Occipital lobe (tissue), 2 donors: ENCODE results near the gene MEF2C. TPM values are rescaled to one million over a fixed set of nuclear protein-coding genes. Genes with fewer than 3 reads are reported as not detected.

Experiments
- DNase-seq: peaks from one replicate; lab custom pipeline; 2025; lab: John Stamatoyannopoulos, UW
- total RNA-seq: library from RNA; depleted of rRNA; stranded (reverse); fragments of >200 nt; gene quantifications from one replicate; pipeline ENCODE4 v1.2.3, GENCODE V29; 2014

MEF2C gene
- total RNA-seq, 1 donor from 2014 or later, result 2,088 TPM

- no peak for DNase-seq
Measured at GRCh38 chr5:88829775-88830174, 53.2 kb downstream of the MEF2C start.

GRCh38 chr5:88829054-88829453 lies 53.9 kb downstream of the MEF2C start:
- no peak for DNase-seq

GRCh38 chr5:88827997-88828396 lies 55.0 kb downstream of the MEF2C start:
- DNase-seq, result no peak

GRCh38 chr5:88826646-88827585 lies 56.1 kb downstream of the MEF2C start:
- DNase-seq, result no peak

- no peak for DNase-seq
Measured at GRCh38 chr5:88825584-88826315, 57.2 kb downstream of the MEF2C start.

- DNase-seq, result no peak
Measured at GRCh38 chr5:88824892-88825583, 57.9 kb downstream of the MEF2C start.

GRCh38 chr5:88824141-88824540 lies 58.8 kb downstream of the MEF2C start:
- DNase-seq, result no peak

GRCh38 chr5:88823201-88823600 lies 59.8 kb downstream of the MEF2C start:
- no peak for DNase-seq

GRCh38 chr5:88821161-88821560 lies 61.8 kb downstream of the MEF2C start:
- DNase-seq, result no peak

GRCh38 chr5:88820581-88820980 lies 62.4 kb downstream of the MEF2C start:
- DNase-seq, result no peak

- no peak for DNase-seq
Measured at GRCh38 chr5:88819301-88819999, 63.5 kb downstream of the MEF2C start.

- no peak for DNase-seq
Measured at GRCh38 chr5:88818296-88818695, 64.7 kb downstream of the MEF2C start.

- no peak for DNase-seq
Measured at GRCh38 chr5:88816195-88816594, 66.8 kb downstream of the MEF2C start.

- DNase-seq, result no peak
Measured at GRCh38 chr5:88815050-88815789, 67.8 kb downstream of the MEF2C start.

- no peak for DNase-seq
Measured at GRCh38 chr5:88813805-88814575, 69.0 kb downstream of the MEF2C start.

GRCh38 chr5:88813244-88813643 lies 69.7 kb downstream of the MEF2C start:
- DNase-seq, result no peak

- DNase-seq, result no peak
Measured at GRCh38 chr5:88808153-88808552, 74.8 kb downstream of the MEF2C start.

GRCh38 chr5:88807327-88807726 lies 75.7 kb downstream of the MEF2C start:
- no peak for DNase-seq

- no peak for DNase-seq
Measured at GRCh38 chr5:88806338-88806737, 76.6 kb downstream of the MEF2C start.
